A549 (cell line): ENCODE results near the gene ARAP1.

ENCODE experiments used
- CTCF ChIP-seq: fragments of >200 bp; sonication (Bioruptor Twin); formaldehyde crosslinking; IDR thresholded peaks from 3 replicates; pipeline ENCODE4 v1.5.1; 2016
- EP300 ChIP-seq, 2 experiments: fragments of >200 bp; sonication (Bioruptor Twin); formaldehyde crosslinking; IDR thresholded peaks; 2 replicates in 1 of 2; 3 replicates in 1 of 2; pipeline ENCODE4 v1.6.1; 2016 to 2017
- NR3C1 ChIP-seq: fragments of >200 bp; sonication (Bioruptor Twin); formaldehyde crosslinking; IDR thresholded peaks from 3 replicates; pipeline ENCODE4 v1.6.1; 2017
- POLR2A ChIP-seq: IDR thresholded peaks from 2 replicates; pipeline ENCODE4 v1.6.1; 2012; ENCODE audit warnings: mild to moderate bottlenecking, low read length

- no peak for TF ChIP-seq CTCF
- TF ChIP-seq EP300 (IDR thresholded peaks at IDR 0.05), result no peak
- TF ChIP-seq POLR2A, result no peak
- TF ChIP-seq NR3C1, result no peak
These were observed 52.1 kb downstream of the ARAP1 start for GRCh38 chr11:72700146-72700545.
